HG02870 (cell line): ENCODE data around the gene NTN1.

Source experiments
- ATAC-seq: cut with Tn5 transposase; IDR thresholded peaks from one replicate; pipeline ENCODE4 v1.9.1; 2021; ENCODE audit warnings: mild to moderate bottlenecking, moderate library complexity; ENCODE audit not compliant: unreplicated experiment

NTN1 gene

GRCh38 chr17:9228408-9229159, 207.3 kb downstream of the NTN1 start:
- ATAC-seq, result no peak

- no peak for ATAC-seq
Measured at GRCh38 chr17:9229160-9229825, 208.0 kb downstream of the NTN1 start.

DNA sequence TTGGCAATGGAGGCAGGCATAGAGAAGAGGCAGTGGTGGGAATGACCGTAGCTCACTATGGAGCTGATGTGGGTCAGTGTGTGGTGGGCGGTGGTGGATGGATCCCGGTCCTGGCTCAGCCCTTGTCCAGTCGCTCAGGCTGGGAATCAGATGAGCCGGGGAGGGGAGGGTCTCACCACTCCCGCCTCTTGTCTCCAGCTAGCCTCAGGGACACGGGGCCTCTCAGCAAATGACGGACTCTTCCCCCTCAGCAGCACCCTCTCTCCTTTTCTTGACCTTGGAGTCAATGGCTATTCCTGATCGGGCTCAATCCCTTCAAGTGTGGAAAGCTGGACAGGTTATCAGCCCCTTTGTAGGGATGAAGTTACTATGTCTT, 208.5 kb downstream of the NTN1 start:
- ATAC-seq, result no peak

- ATAC-seq, result no peak
Measured at GRCh38 chr17:9230346-9230745, 209.0 kb downstream of the NTN1 start.

GRCh38 chr17:9230861-9231260, 209.6 kb downstream of the NTN1 start:
- ATAC-seq, result no peak

- no peak for ATAC-seq
Measured at GRCh38 chr17:9231449-9232154, 210.3 kb downstream of the NTN1 start.

DNA sequence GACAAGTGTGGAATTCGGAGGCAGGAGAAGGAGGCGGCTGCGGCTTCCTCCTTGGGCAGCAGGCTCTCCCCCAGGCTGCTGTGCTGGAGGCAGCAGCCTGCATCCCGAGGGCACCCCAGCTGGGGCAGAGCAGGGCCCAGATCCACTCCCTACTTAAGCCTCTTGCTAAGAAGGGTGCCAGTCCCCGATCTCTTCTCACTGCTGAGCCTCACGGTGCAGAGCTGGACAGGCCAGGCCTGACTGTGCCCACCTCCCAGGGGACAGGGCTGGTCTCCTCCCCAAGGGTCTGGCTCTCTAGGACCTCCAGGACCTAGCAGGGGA, 210.8 kb downstream of the NTN1 start:
- ATAC-seq, result no peak

DNA sequence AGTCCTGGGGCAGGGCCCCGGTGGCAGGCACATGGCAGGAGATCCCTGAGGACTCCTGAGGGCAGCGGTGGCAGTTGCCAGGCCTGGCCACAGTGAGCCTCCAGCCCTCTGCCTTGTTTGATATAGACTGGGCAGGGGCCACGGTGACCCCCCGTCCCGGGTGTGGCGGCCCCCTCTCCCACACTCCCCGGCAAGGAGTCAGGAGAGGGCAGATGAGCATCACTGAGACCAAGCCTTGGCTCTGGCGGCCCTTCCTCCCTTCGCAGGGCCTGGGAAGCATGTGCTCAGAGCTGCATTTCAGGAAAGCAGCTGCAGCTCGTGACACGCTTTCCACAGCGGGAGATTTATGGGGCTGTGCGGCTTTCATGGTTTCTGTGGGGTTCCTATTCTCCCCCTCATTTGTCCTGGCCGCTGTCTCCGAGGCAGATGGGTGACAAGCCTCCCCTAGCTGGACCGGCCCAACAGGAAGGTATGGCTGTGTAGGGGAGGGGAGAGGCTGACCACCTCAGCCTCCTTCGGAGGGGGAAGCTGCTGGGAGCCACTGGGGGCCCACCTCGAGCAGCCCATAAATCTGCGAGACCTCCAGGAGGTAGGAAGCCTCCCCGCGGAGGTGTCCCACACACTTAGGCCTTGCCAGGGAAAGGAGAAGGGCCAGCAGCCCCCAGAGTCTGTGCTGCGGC, 211.4 kb downstream of the NTN1 start:
- no peak for ATAC-seq

DNA sequence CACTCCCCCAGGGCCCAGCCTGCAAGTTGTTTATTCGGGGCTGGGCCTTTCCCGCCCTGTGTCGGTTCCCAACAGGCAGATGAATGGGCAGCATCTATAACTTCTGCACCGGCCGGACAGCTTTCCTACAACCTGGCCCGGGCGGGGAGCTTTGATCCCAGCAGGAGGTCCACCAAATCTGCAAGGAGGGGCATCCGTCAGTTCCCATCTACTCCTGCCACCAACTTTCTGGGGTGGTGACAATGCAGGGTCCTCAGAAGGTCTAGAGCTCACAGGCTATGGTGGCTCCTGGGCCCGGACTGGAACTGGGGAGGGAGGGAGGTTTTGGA, 211.9 kb downstream of the NTN1 start:
- ATAC-seq, result no peak

DNA sequence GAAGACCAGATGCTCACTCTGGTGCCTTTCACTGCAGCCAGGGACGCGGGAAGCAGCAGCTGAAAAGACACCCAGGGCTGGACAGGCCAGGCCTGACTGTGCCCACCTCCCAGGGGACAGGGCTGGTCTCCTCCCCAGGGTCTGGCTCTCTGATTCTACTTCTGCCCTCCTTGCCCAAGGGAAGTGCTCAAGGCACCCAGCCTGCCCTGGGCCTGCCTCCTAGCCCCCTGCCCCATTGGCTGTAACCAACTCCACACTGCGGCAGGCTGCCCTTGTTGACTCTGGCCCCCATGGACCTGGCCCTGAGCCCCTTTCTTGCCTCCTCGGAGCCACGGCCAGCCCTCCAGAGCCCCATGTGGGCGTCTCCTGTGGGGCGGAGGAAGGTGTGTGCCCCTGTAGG, 212.5 kb downstream of the NTN1 start:
- ATAC-seq, result no peak

DNA sequence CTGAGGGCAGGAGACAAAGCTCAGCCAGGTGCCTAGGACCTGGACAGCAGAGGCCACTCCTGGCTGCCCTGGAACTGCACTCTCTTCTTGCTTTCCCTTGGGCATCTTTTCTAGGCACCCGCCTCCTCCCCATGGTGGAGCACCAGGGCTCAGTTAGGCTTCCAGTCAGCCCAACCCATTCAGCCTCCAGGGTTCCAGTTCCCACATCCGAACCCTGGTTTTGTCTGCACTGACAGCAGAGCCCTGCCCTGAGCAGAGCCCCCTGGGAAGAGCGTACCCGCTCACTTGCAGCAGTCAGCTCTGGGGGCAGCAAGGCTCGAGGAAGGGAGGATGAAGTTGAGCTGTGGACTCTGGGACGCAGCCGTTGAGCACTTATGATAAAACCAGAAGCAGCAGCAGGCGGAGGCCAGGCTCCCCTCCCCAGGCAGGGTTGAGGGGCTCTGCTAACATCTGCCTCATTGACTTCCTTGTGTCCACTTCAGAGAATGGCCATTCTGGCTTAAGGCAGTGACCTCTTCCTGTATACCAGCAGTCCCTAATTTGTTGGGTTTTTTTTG, 213.2 kb downstream of the NTN1 start:
- no peak for ATAC-seq

GRCh38 chr17:9235346-9235745, 214.0 kb downstream of the NTN1 start:
- no peak for ATAC-seq

- no peak for ATAC-seq
Measured at GRCh38 chr17:9236286-9237052, 215.2 kb downstream of the NTN1 start.

DNA sequence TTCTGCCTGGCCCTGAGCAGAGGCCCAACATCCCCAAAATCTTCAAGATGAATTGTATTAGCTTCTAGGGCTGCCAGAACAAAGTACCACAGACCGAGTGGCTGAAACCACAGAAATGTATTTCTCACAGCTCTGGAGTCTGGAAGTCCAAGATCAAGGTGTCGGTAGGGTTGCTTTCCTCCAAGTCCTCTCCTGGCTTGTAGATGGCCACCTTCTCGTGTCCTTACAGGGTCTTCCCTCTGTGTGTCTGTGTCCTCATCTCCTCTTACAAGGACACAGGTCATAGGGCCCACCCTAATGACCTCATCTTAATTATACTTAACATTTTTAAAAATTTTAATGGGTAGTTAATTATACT, 215.7 kb downstream of the NTN1 start:
- ATAC-seq, result no peak

- ATAC-seq, result no peak
Measured at GRCh38 chr17:9237661-9238301, 216.5 kb downstream of the NTN1 start.

DNA sequence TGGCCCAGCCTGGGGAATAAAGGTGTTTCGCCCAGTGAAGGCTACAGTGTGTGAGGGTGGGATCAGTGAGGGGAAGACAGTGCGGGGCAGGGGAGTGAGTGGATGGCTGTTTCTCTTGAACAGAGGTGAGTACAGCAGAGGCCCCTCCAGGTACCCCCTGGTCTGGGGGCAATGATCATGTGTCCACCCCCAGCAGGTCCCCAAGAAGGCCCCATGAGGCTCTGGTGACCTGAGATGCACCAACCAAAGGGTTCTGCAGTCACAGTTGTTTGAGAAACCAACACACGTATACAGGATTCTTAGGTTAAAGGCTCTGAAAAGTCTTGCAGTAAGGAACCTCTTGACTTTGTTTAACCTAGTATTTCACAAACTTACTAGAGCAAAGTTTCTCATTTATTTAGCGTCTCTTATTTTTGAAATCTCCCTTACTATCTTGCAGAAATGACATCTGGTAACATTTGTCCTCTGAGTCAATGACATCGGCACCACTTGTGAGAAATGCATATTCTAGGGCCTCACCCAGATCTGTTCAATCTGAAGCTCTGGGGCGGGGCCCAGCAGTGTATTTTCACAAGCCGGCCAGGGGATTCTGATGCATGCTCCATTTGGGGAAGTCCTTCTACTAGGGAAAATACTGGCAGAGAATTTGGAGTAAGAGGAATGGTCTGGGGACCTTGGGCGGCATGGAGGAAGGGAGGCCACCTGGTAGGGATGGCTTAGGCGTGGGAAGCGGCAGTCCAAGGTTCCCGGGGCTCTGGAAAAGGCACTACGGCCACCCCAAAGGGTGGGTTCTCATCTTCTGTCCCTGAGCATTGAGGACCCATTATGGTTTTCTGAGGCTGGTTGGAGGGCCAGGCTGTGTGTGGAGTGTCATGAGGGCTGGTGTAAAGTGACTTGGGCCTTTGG, 217.3 kb downstream of the NTN1 start:
- ATAC-seq, result no peak

DNA sequence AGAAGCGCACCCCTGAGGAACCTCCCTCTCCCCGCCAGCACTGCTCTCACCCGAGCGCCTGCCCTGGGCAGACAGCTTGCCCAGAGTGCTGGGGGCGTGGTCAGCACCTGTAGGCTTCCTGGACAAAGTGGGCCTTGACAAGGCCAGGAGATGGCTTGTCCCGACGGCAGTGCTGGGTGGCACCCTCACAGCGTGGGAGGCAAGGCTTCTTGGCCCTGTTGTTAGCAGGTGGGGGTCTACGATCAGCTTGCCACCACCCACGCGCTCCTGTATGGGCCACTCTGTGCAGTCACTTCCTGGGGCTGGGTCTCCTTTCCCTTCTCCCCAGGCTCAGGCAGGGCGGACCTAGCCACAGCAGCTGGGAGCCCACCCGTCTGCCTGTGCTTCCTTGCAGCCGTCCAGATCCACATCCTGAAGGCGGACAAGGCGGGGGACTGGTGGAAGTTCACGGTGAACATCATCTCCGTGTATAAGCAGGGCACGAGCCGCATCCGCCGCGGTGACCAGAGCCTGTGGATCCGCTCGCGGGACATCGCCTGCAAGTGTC, 218.0 kb downstream of the NTN1 start:
- no peak for ATAC-seq

GRCh38 chr17:9239793-9240658, 218.7 kb downstream of the NTN1 start:
- no peak for ATAC-seq
